Fibroblast of pulmonary artery (primary cell): ENCODE results near the gene TMEM184B.

Experiments
- DNase-seq: peaks from one replicate; pipeline ENCODE4 v3.0.0-alpha.2; 2010; ENCODE audit warnings: low read depth
- H3K4me3 ChIP-seq: replicated peaks from 2 replicates; pipeline ENCODE4 v1.5.1; 2011; ENCODE audit warnings: low read depth, mild to moderate bottlenecking, control low read depth, low read length, moderate library complexity
- CTCF ChIP-seq: IDR thresholded peaks from 2 replicates; pipeline ENCODE4 v1.5.1; 2011; ENCODE audit warnings: mild to moderate bottlenecking, control low read depth, low read length, inconsistent platforms; ENCODE audit errors: missing control alignments

Gene TMEM184B

GRCh38 chr22:38196791-38197419, 75.9 kb downstream of the TMEM184B start:
- H3K4me3 ChIP-seq = no peak overlapping the region
- no peak for DNase-seq
- TF ChIP-seq CTCF = no peak

GRCh38 chr22:38193580-38193979, 79.2 kb downstream of the TMEM184B start:
- no peak overlapping the region for H3K4me3 ChIP-seq
- TF ChIP-seq CTCF = no peak
- DNase-seq = peak; percentile 66

- no peak for DNase-seq
- no peak overlapping the region for H3K4me3 ChIP-seq
- TF ChIP-seq CTCF = no peak
Measured at GRCh38 chr22:38192475-38192863, 80.3 kb downstream of the TMEM184B start.

- H3K4me3 ChIP-seq = no peak overlapping the region
- no peak for TF ChIP-seq CTCF
- no peak for DNase-seq
Measured at GRCh38 chr22:38191731-38192474, 80.9 kb downstream of the TMEM184B start.

- TF ChIP-seq CTCF = no peak
- H3K4me3 ChIP-seq = no peak overlapping the region
- DNase-seq = no peak
Measured at GRCh38 chr22:38191055-38191454, 81.8 kb downstream of the TMEM184B start.

- no peak overlapping the region for H3K4me3 ChIP-seq
- TF ChIP-seq CTCF = no peak
- no peak for DNase-seq
Measured at GRCh38 chr22:38190581-38190980, 82.2 kb downstream of the TMEM184B start.

- DNase-seq = no peak
- H3K4me3 ChIP-seq = no peak overlapping the region
- no peak for TF ChIP-seq CTCF
Measured at GRCh38 chr22:38189104-38189503, 83.7 kb downstream of the TMEM184B start.
